Hepatocyte (in vitro differentiated cells): ENCODE data around the gene IGIP.

ENCODE experiments used
- CTCF ChIP-seq: fragments of 200-600 bp; sonication (generic); IDR thresholded peaks from 2 replicates; pipeline ENCODE4 v1.5.1; 2016; ENCODE audit warnings: antibody characterized with exemption, mild to moderate bottlenecking; ENCODE audit not compliant: poor library complexity
- EZH2 ChIP-seq: fragments of 200-600 bp; sonication (generic); IDR thresholded peaks from 2 replicates; pipeline ENCODE4 v1.6.1; 2016; ENCODE audit warnings: antibody characterized with exemption, mild to moderate bottlenecking, borderline replicate concordance

- TF ChIP-seq EZH2 (no peak), CTCF (no peak)
These were observed 22.8 kb downstream of the IGIP start for GRCh38 chr5:140148508-140148907.
